Chondrocyte (in vitro differentiated cells): ENCODE data around the gene SAP25. TPM values are rescaled to one million over a fixed set of nuclear protein-coding genes. Genes with fewer than 3 reads are reported as not detected.
"Not testable (repeated sequence)": the region's sequence is repeated elsewhere in the genome, so short reads cannot be mapped to it uniquely, and the experiment has no call there.

Experiments used
- DNase-seq: peaks from one replicate; pipeline ENCODE4 v3.0.0; 2021; ENCODE audit warnings: mixed read lengths, low spot score
- H3K27ac Mint-ChIP-seq: one replicate; pipeline ENCODE4 v1.8.0; 2021; ENCODE audit warnings: mild to moderate bottlenecking, moderate library complexity, mixed read lengths; ENCODE audit not compliant: unreplicated experiment
- H3K27me3 Mint-ChIP-seq: 2 replicates; pipeline ENCODE4 v1.8.0; 2021; ENCODE audit warnings: low read depth, mixed read lengths
- H3K36me3 Mint-ChIP-seq: 2 replicates; pipeline ENCODE4 v1.8.0; 2021; ENCODE audit warnings: low read depth, mixed read lengths
- H3K4me1 Mint-ChIP-seq: 2 replicates; pipeline ENCODE4 v1.8.0; 2021; ENCODE audit warnings: low read depth, mild to moderate bottlenecking, mixed read lengths
- H3K4me3 Mint-ChIP-seq: one replicate; pipeline ENCODE4 v1.8.0; 2021; ENCODE audit warnings: mild to moderate bottlenecking, moderate library complexity, mixed read lengths; ENCODE audit not compliant: unreplicated experiment
- H3K9me3 Mint-ChIP-seq: 2 replicates; pipeline ENCODE4 v1.8.0; 2021; ENCODE audit warnings: low read depth, mixed read lengths
- CTCF ChIP-seq: fragments of 200-600 bp; sonication (generic); IDR thresholded peaks from 2 replicates; pipeline ENCODE4 v1.5.0; 2021; ENCODE audit warnings: antibody characterized with exemption, mild to moderate bottlenecking, moderate library complexity
- total RNA-seq: library from RNA; stranded (reverse); gene quantifications from 3 replicates; pipeline ENCODE4 v1.2.1, GENCODE V29; 2021

The SAP25 gene
- total RNA-seq, 1 donor from 2014 or later, result 0.70 TPM

GRCh38 chr7:100545360-100546128, 28.2 kb downstream of the SAP25 start:
- TF ChIP-seq CTCF, result peak; percentile 62
- H3K4me1 Mint-ChIP-seq, result peaks cover 55% of the 10 kb centered on the region

GRCh38 chr7:100544967-100545359, 28.7 kb downstream of the SAP25 start:
- DNase-seq, result no peak
- TF ChIP-seq CTCF, result no peak
- Mint-ChIP-seq H3K4me1 (peaks cover 57% of the 10 kb centered on the region), H3K36me3 (no peaks in the 10 kb centered on the region), H3K4me3 (no peak overlapping the region), H3K27ac (peak overlapping the region; percentile 93), H3K9me3 (no peaks in the 10 kb centered on the region), H3K27me3 (no peaks in the 10 kb centered on the region)

More at GRCh38 chr7:100545360-100546128, 28.2 kb downstream of the SAP25 start:
- H3K4me3 Mint-ChIP-seq, result peak overlapping the region; percentile 14
- H3K9me3 Mint-ChIP-seq, result no peaks in the 10 kb centered on the region
- H3K36me3 Mint-ChIP-seq, result peaks cover 2% of the 10 kb centered on the region
- no peak for DNase-seq
- no peaks in the 10 kb centered on the region for H3K27me3 Mint-ChIP-seq
- H3K27ac Mint-ChIP-seq, result peak overlapping the region; percentile 93

GRCh38 chr7:100544386-100544785, 29.3 kb downstream of the SAP25 start:
- H3K4me3 Mint-ChIP-seq, result no peak overlapping the region

GRCh38 chr7:100543586-100543985, 30.1 kb downstream of the SAP25 start:
- Mint-ChIP-seq H3K36me3 (no peaks in the 10 kb centered on the region), H3K4me1 (peaks cover 63% of the 10 kb centered on the region), H3K9me3 (no peaks in the 10 kb centered on the region), H3K27ac (peak overlapping the region; percentile 15), H3K4me3 (no peak overlapping the region), H3K27me3 (no peaks in the 10 kb centered on the region)
- DNase-seq, result no peak
- no peak for TF ChIP-seq CTCF

More at GRCh38 chr7:100544386-100544785, 29.3 kb downstream of the SAP25 start:
- Mint-ChIP-seq H3K36me3 (no peaks in the 10 kb centered on the region), H3K27ac (peak overlapping the region; percentile 93), H3K9me3 (no peaks in the 10 kb centered on the region), H3K4me1 (peaks cover 61% of the 10 kb centered on the region), H3K27me3 (no peaks in the 10 kb centered on the region)
- no peak for TF ChIP-seq CTCF
- no peak for DNase-seq

- not testable (repeated sequence) for H3K36me3 Mint-ChIP-seq, DNase-seq, H3K27ac Mint-ChIP-seq, H3K9me3 Mint-ChIP-seq, H3K27me3 Mint-ChIP-seq, H3K4me3 Mint-ChIP-seq
- peaks cover 46% of the 10 kb centered on the region for H3K4me1 Mint-ChIP-seq
Observed at GRCh38 chr7:100541309-100541708, 32.4 kb downstream of the SAP25 start.
